ENCODE data around the gene NTSR2.

GRCh38 chr2:11624893-11625292, 45.1 kb downstream of the NTSR2 start:
- no peak for TF ChIP-seq TAF1 (IDR thresholded peaks at IDR 0.05; ENCODE audit: borderline replicate concordance, low read depth, low read length)
- TF ChIP-seq POLR2A (IDR thresholded peaks at IDR 0.05; ENCODE audit: low read depth, low read length), result no peak
- no peak for TF ChIP-seq POLR2AphosphoS5 (IDR thresholded peaks at IDR 0.05; ENCODE audit: low read depth, low read length)
